Suppressor macrophage treated with lipopolysaccharide for 1 hour (primary cell): ENCODE results near the gene GFPT1.

Source experiments
- DNase-seq, 3 donors: peaks; one replicate each; pipeline ENCODE4 v3.0.0-alpha.2; 2020 to 2022

Gene GFPT1

GRCh38 chr2:69287544-69287943 is 99.5 kb downstream of the GFPT1 start:
- DNase-seq = no peak

GRCh38 chr2:69285379-69285894 is 101.6 kb downstream of the GFPT1 start:
- DNase-seq = no peak

- DNase-seq = no peak
Measured at GRCh38 chr2:69280796-69281412, 106.1 kb downstream of the GFPT1 start.

- DNase-seq = no peak
Measured at GRCh38 chr2:69279931-69280681, 106.9 kb downstream of the GFPT1 start.

GRCh38 chr2:69279211-69279610 is 107.8 kb downstream of the GFPT1 start:
- DNase-seq = no peak

- no peak for DNase-seq
Measured at GRCh38 chr2:69278366-69278765, 108.7 kb downstream of the GFPT1 start.

- DNase-seq = no peak
Measured at GRCh38 chr2:69275490-69275889, 111.5 kb downstream of the GFPT1 start.

GRCh38 chr2:69272803-69273471 is 114.1 kb downstream of the GFPT1 start:
- peak; percentile 24 to 43 (median 41) for DNase-seq

GRCh38 chr2:69271831-69272257 is 115.2 kb downstream of the GFPT1 start:
- peak; percentile 43 to 68 (median 65) for DNase-seq
